Germinal center (tissue), 1 donor: ENCODE data around the gene COL16A1.
"Not testable (repeated sequence)": the region's sequence is repeated elsewhere in the genome, so short reads cannot be mapped to it uniquely, and the experiment has no call there.

ENCODE experiments used
- DNase-seq: peaks from one replicate; pipeline ENCODE4 v3.0.0; 2012; ENCODE audit warnings: mixed read lengths, low spot score

Gene COL16A1

DNA sequence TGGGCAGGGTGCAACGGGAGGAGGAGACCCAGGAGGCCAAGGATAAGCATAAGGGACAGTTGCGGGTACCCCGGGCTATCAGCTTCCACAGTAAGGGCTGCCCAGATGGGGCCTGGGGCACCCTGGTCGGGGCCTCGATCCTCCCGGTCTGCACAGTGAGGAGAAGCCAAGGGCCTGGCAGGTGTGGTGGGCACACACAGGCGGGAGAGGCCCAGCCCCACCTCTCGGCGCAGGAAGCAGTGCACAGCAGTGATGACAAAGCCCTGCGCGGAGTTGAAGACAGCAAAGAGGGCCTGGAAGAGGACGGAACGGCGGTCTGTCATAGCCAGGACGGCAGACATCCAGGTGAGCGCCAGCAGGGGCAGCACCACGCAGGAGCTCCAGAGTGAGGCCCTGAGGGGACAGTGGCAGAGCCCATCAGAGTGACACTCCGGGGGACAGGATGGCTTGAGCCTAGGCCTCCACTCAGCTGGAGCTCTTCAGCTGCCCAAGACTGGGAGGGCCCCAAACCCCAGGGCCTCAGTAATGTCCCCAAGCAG lies 29.0 kb upstream of the COL16A1 start:
- DNase-seq, result no peak

DNA sequence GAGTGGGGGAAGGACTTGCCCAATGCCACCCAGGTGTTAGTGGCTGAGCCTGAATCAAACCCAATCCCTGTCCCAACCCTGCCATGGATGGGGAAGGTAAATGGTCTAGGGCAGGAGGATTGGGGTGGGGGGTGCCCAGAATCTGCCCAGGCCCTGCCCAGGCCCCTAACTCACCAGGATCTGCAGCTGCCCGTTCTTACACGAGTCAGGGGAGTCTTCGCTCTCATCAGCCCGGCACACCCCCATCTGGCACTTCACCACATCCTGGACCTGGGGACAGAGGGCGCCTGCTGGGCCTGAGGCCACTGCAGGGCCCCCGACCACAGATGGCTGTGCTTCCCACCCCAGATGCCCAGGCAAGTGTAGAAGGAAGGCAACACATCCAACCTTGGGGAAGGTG lies 28.5 kb upstream of the COL16A1 start:
- no peak for DNase-seq

DNA sequence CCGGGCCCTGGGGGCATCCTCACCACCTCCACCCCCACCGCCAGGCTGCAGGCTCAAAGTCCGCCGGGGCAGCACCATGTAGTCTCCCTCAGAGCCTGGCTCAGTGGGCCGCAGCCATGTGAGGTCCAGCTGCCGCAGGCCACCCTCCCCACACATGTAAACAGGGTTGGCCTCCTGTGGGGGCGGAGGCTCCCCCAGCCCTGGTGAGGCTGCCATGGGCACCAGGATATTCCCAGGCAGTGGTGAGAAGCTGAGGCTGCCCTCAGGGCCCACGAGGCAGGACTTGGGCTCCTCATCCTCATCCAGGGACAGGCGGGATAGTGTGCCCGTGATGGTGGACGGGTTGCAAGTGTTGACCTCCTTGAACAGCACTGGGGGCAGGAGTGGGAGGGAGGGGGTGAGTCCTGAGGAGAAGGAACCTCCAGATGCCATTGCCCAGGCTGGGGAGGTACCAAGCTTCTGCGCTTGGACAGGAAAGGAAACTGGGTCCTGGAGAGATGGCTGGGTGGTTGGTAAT lies 27.3 kb upstream of the COL16A1 start:
- no peak for DNase-seq

DNA sequence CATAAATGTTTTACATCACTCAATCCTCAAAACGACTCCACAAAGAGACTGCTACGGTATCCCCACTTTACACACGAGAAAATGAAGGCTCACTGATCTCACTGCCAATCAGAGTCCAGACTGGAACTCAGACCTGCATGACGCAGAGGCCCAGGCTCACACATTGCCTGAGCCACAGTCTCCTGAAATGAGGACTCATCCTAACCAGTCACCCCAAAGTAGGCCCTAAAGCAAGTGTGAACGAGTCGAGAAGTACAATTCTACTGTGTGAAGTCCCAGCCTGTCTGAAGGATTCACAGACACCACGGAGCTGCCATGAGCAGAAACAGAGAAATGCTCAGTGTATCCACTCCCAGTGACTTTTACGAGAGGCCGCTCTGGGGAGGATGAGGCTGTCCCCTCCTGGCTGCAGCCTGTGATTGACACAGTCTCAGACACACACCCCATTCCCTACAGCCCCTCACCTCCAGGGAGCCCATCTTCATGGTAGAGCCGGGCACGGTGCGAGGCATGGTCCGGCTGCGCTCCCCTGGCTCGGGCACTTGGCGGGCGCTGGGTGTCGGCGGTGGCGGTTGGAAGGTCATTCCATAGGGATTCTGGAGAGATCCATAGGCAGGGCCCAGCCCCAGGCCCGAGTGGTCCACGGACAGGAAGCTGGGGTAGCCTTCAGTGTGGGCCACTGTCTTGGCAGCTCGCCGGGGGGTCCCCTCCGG lies 26.7 kb upstream of the COL16A1 start:
- DNase-seq, result no peak

DNA sequence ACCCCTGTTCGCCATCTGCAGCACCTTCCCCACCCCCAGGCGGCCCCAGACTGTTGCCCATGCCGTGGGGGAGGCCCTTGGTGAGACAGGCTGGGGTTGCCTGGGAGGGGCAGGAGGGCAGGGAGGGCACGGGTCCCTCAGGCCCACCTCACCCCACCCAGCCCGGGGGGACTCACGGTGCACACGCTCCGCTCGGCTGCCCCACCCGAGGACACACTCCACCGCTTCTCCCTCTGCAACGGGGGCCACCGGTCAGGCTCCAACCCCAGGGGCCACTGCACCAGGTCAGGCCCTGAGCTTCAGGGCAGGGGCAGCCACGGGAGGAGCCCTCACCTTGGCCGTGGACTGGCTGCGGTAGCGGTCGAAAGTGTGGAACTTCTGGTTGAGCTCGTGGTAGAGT lies 24.0 kb upstream of the COL16A1 start:
- no peak for DNase-seq

DNA sequence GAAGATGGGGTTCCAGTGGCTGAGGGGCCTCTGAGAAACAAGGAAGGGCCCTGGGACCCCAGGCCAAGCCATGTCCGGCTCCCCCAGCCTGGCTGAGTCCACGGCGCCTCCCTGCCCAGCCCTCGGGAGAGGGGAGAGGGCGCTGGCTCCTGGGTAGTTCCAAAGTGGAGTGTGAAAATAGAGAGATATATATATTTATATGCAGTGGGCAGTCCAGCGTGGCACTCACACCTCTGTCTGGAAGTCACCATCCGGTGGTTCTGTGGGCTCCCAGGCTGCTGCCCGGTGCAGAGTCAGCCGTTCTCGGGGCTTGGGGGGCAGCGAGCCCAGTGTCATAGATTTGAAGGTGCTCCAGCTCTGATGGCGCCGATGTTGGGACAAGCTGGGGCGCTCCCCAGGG lies 23.4 kb upstream of the COL16A1 start:
- no peak for DNase-seq

DNA sequence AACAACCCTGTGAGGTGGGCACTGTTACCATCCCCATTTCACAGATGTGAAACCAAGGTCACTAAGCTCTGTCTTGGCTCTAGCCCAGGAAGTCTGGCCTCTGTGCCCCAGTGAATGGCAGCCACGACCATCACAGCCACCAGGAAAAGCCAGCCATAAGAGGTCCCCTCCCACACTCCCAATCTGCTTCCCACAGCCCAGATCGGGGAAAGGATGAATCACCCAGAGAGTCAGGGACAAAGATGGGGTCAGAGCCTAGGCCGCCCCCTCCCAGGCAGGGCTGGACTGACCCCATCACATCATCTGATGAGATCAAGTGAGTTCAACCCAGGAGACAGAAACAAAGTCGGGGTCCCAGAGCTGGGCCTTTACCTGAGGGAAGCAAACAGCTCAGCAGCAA lies 22.9 kb upstream of the COL16A1 start:
- no peak for DNase-seq

DNA sequence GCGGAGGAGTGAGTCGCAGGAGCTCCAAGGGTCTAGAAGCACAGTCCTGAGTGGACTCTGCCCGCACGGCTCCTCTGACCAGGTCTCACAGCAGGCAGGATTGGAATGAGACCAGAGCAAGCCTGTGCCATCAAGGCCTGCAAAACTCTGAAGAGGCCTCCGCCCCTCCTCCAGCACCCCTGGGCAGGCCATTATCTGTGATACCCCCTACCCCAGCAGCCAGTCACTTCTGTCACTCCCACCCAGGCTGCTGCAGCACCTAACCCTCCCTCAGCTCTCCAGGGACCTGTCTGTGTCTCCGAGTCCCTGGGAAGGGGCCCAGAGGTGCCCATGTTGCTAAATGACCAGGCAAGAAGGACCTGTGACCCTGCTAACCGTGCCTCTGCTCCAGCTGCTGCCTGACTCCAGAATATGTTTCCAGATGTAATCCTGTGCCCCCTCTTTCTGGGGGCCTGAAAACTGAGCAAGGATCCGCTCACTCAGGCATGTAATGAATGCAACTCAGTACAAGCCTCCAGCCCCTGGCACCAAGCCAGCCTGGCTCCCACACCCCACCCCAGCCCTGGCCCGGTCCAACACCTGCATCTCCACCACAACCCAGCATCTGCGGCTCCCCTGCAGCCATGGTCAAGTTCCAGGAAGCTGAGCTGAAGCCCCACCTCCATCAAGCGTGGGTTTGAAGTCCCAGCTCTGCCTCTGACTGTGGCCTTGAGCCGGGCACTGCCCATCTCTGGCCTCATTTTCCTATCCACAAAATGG lies 22.1 kb upstream of the COL16A1 start:
- DNase-seq, result no peak

DNA sequence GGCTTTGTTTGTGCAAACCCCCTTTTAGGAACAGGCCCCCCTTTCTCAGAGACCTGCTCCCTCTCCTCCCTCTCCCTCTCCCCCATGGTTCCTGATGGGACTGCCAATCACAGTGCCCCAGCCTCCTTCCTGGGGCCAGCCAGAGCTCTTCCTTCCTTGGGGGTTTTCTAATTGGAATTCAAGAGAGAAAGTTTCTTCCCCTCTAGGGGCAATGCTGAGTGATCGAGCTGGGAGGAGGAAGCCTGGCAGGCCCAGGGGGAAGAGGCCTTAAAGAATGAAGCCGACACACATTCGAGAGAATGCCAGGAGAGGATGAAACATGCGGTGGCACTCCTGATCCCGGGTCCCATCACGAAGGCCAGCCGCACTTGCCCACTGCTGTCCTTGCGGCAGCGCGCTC lies 21.3 kb upstream of the COL16A1 start:
- DNase-seq, result no peak

DNA sequence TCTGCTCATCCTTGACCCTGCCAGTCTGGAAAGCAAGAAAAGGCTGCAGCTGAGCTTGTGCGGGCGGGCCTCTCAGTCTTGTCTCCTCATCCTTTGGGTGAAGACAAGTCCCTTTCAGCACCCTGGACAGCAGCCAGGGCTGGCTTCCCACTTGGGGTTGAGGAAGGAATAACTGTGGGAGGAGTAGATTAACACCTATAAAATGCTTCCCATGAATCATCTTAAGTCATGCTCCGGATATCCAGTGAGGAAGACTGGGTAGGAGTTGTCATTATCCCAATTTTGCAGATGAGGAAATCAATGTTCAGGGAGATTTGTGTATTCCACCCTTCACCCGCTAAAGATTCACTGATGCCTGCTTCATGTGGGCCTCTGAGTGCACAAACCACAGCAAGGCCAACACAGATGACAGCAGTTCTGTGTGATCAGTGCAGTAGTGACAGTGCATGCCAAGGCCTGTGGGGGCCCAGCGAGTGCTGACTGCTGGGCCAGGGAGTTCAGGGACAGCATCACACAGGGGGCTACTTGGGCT lies 20.1 kb upstream of the COL16A1 start:
- DNase-seq, result peak; percentile 52

DNA sequence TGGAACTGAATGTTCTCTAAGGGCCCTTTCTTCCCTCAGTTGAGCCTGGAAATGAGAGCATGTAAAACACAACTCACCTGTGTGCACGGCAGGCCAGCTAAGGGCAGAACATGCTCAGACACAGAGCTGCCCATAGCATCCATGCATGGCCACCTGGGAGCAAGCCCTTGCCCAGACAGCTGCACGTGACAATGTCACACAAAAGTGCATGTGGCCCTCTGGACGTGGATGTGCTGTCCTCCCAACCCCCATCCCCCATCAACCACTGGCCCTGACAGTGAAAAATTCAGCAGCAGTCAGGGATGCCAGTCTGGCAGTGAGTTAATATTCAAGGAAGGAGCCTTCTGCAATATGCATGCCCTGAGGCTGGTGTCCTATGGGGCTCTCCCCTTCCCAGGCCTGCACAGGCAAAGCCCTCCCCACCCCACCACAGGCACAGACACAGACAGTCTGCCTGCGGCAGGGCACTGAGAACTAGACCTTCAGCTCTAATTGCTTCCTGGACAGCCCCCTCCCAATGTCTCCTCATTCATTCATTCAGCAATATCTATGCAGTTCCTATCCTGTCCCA lies 14.6 kb upstream of the COL16A1 start:
- DNase-seq, result no peak

DNA sequence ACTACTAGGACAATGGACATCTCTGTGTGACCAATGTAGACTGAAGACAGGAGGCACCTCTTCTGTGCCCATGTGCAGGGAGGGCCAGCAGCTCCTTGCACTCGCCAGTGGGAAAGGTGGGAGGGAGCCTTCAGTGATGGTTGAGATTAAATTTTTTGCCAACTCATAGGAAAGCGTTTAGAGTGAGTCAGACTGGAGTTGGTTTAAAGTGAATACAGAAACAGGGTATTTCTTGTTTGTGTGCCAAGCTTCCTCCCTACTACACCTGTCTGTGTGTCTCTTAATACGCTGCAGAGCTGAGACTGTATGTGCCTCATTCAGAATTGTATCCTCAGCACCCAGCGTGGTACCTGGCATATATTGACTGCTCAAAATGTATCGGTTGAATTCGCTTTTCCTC lies 13.5 kb upstream of the COL16A1 start:
- DNase-seq, result no peak

DNA sequence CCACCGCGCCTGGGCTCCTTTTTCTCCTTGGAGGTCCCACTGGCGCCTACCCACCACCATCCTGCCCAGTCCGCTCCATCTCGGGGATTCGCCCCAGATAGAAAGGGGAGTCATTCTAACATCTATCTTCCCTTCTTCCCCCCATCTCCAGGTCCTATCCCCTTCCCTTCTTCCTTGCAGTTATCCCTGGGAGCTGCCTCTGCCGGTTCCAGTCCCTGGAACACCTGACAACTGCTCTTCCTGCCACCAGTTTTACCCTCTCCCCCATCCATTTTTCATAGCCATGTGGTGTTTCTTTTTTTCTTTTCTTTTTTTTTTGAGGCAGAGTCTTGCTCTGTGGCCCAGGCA lies 12.0 kb upstream of the COL16A1 start:
- no peak for DNase-seq

DNA sequence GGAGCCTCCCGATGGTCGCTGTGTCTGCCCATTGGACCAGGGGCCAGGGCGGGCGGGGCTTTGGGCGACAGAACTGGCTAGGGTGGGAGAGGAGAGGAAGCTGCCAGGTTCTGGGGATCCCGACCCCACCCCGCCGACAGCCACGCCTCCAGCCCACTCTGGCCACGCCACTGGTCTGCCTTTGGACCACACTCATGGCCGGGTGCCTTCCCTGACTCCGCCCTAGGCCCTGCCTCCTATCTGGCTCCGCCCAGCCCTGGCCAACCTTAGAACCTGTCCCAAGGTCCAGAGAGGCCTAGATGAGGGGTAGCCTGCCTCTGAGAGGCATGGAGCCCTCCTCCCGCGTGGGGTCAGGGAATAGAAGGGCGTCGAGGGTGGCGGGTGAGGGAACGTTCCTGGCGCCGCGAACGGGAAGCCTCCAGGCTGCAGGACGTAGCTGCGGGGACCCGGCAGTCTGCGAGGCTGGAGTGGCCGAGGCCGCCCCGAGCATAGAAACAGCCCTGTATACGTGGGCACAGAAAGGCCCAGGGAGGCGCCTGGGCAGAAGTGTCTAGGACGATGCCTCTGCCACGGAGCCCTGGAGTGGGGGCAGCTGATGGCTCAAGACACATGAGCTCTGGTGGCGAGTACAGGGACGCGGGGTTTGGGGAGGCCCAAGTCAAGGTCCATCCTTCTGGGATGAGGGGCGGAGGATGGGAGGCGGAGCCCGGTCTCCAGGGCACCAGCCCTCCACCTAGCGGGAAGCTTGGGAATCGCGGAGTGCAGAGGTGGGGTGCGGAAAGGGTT lies 11.5 kb upstream of the COL16A1 start:
- peak; percentile 45 for DNase-seq

DNA sequence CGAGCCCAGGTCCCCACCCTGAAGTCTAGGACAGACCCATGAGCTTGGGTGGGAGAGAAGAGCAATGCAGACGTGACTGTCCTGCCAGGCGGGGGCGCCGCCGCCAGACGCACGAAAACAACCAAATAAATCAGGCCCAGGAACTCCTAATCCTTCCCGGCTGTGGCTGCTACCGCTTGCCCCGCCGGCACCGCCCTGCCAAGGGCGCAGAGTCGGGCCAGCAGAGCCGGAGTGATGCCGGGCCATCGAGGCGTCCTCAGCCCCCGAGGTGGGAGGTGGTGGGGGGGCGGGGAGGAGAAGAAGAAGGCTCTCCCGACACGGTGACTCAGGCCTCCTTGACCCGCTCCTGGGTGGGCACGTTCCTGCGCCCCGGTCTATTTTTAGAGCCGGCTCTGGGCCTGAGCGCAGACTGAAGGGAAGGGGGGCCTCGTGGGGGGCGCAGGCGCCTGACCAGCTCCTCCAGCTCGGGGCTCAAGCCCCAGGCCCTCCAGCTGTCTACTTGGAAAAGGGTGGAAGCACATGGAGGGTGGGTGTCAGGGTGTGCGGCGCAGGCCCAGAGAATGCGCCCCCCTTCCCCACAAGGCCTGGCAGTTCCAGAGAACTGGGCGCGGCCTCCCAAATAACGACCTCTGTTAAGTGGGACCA lies 10.7 kb upstream of the COL16A1 start:
- DNase-seq, result peak; percentile 56

DNA sequence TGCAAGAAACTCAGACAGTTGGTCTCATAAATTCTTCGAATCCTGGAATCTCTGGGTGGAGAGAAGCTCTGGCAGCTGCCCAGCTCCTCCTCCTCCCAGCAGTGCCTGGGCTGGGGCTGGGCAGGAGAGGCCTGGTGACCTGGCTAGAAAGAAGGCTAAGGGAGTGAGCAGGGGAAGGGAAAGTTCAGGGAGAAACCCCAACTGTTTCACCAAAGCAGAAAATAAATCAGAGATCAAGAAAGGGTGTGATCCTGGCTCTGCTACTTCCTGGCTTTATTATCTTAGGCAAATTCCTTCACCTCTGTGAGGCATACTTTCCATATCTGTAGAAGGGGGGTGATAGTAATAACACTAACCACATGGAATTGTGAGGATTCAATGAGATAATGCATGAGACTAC lies 8.8 kb upstream of the COL16A1 start:
- no peak for DNase-seq

DNA sequence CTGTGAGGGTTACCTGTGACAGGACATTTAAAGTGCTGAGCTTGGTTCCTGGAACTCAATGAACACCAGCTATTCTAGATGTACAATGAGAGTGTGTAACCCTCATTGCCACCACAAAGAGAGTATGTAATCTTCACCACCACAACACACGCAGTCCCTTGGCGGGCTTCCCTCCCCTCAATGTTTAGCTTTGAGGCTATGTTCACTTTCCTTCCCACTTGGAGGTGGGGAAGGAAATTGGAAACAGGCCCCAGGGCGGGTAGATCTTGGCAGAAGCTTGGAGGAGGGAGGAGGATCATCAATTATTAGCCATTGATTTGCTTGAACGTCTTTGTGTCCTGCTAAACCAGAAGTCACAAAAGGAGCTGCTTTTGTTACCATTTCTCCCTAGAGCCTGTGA lies 8.3 kb upstream of the COL16A1 start:
- DNase-seq, result no peak

DNA sequence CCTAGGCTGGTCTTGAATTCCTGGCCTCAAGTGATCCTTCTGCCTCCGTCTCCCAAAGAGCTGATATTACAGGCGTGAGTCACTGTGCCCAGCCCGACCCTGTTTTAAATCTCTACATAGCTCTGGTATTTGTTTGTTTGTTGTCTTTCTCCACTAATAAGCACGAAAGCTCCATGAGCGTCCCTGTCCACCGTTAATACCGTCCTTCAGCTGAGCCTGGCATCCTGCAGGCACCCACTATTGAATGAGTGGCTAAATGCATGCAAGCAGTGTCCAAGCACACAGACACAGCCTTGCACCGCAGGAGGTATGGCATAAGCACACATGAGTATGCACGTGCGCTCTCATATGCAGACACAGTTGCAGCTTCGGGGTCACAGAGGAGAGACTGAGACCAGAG lies 4.5 kb upstream of the COL16A1 start:
- DNase-seq, result no peak

DNA sequence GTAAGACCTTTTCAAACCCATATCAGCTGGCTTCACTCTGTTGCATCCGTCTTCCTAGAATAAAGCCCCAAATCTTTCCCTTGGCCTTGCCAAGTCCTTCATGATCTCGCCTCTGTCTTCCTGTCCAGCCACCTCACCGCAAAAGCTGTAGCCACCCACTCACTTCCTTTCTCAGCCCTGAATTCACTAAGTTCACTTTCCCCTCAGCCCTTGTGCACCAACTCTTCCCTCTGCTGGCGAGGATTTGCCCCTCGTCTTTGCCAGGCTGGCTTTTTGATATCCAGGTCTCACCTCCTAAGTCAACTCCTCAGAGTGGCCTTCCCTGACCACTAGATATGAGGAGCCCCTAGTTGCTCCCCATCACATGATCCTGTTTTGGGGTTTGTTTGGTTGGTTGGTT lies 3.9 kb upstream of the COL16A1 start:
- DNase-seq, result no peak

DNA sequence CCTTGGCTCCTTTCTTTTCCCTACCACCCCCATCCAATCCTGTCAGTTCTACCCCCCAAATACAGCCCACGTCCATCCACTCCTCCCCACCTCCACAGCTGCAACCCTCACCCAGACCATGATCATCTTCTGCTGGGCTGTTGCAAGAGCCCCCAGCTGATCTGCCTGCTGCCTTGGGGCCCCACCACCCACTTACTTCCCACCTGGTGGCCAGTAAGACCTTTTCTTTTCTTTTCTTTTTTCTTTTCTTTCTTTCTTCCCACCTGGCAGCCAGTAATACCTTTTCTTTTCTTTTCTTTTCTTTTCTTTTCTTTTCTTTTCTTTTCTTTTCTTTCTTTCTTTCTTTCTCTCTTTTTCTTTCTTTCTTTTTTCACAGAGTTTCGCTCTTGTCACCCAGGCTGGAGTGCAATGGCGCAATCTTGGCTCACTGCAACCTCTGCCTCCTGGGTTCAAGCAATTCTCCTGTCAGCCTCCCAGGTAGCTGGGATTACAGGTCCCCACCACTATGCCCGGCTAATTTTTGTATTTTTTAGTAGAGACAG lies 3.3 kb upstream of the COL16A1 start:
- DNase-seq, result not testable (repeated sequence)

DNA sequence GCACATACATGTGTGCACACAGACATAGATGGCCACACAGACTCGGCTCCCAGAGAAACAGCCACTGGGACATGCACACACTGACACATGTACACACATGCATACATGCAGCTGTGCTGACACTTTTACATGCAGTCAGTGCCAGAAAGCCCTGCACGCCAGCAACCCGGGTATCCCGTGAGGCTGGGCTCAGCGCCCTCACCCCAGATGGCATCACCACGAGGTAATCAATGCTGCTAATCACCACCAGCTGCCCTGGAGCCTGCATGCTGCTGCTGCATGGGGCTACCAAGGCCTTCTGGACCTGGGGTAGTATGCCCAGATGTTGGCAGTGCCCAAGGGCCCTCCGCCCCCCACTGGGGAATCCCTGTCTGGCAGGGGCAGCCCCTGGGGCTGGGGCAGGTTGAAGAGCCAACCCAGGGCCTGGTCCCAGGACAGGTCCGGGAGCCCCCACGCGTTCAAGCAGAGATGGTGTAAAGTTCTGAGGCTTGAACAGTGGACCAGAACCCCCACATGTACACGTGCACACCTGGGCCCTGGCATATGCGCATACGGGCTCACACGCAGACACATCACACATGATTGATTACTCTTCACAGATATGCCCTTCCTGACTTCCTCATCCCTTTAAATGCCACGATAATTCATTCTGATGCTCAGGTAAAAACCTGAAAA lies 2.7 kb upstream of the COL16A1 start:
- no peak for DNase-seq
